ENCODE results near the gene LSM14A.

Gene LSM14A

GRCh38 chr19:34254046-34254697, 81.9 kb downstream of the LSM14A start, which contains the start of gene GARRE1:
TSS of gene GARRE1 (plus strand) at chr19:34254554. CDS start at chr19:34300474, 45,920 bp downstream.
- in situ Hi-C loops (cut with MboI; ENCODE audit: low pct_unique_long_range_greater_than_20kb, low sequenced_read_pairs, unreplicated experiment): no loop called here
- peak; percentile 94 for DNase-seq (ENCODE audit: low spot score)
- TF ChIP-seq CTCF (IDR thresholded peaks at IDR 0.05; ENCODE audit: extremely low read depth, insufficient read depth, missing control alignments): no peak

- TF ChIP-seq CTCF (IDR thresholded peaks at IDR 0.05; ENCODE audit: extremely low read depth, insufficient read depth, missing control alignments): no peak
- in situ Hi-C loops (cut with MboI; ENCODE audit: low pct_unique_long_range_greater_than_20kb, low sequenced_read_pairs, unreplicated experiment): no loop called here
- peak; percentile 79 for DNase-seq (ENCODE audit: low spot score)
These were observed 82.6 kb downstream of the LSM14A start for GRCh38 chr19:34254698-34255432.

- in situ Hi-C loops (cut with MboI; ENCODE audit: low pct_unique_long_range_greater_than_20kb, low sequenced_read_pairs, unreplicated experiment): no loop called here
- no peak for TF ChIP-seq CTCF (IDR thresholded peaks at IDR 0.05; ENCODE audit: extremely low read depth, insufficient read depth, missing control alignments)
These were observed 83.2 kb downstream of the LSM14A start for GRCh38 chr19:34255546-34255945.

GRCh38 chr19:34256835-34257558, 84.7 kb downstream of the LSM14A start:
- no peak for DNase-seq (ENCODE audit: low spot score)
- in situ Hi-C loops (cut with MboI; ENCODE audit: low pct_unique_long_range_greater_than_20kb, low sequenced_read_pairs, unreplicated experiment): no loop called here
- TF ChIP-seq CTCF (IDR thresholded peaks at IDR 0.05; ENCODE audit: extremely low read depth, insufficient read depth, missing control alignments): no peak

More at GRCh38 chr19:34255546-34255945, 83.2 kb downstream of the LSM14A start:
- no peak for DNase-seq (ENCODE audit: low spot score)

GRCh38 chr19:34257559-34257924, 85.2 kb downstream of the LSM14A start:
- in situ Hi-C loops (cut with MboI; ENCODE audit: low pct_unique_long_range_greater_than_20kb, low sequenced_read_pairs, unreplicated experiment): no loop called here
- TF ChIP-seq CTCF (IDR thresholded peaks at IDR 0.05; ENCODE audit: extremely low read depth, insufficient read depth, missing control alignments): no peak
- no peak for DNase-seq (ENCODE audit: low spot score)

GRCh38 chr19:34259367-34260095, 87.2 kb downstream of the LSM14A start:
- in situ Hi-C loops (cut with MboI; ENCODE audit: low pct_unique_long_range_greater_than_20kb, low sequenced_read_pairs, unreplicated experiment): no loop called here
- no peak for TF ChIP-seq CTCF (IDR thresholded peaks at IDR 0.05; ENCODE audit: extremely low read depth, insufficient read depth, missing control alignments)
- no peak for DNase-seq (ENCODE audit: low spot score)
